ENCODE measurements around the gene GABRA1. TPM values are rescaled to one million over a fixed set of nuclear protein-coding genes. Genes with fewer than 3 reads are reported as not detected.

The GABRA1 gene
- total RNA-seq, 1 experiment from 2014 or later, result 0.57 TPM

DNA sequence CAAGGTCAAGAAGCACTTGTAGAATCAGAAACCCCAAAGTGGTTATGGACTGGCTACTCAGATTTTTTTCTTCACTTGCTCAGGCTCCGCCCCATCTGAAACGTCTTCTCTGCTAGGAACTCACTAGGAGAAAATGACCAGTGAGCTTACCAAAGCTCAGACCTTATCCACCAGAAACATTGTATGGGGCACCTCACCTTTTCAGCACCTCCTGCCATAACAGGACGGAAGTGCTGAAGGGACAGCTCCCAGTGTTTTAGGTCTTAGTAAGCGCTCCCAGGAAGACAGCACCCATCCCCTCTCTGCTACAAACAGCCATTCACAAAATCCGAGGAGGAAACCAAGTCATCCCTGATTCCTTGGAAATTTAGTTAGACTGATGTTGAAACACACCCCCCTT is 1.2 kb upstream of the GABRA1 start:
- Mint-ChIP-seq H3K27me3 (ENCODE audit: low read depth) (peaks cover 35% of the 10 kb centered on the region), H3K36me3 (no peaks in the 10 kb centered on the region), H3K27ac (no peak overlapping the region), H3K4me1 (peaks cover 26% of the 10 kb centered on the region), H3K4me3 (peak overlapping the region; percentile 93), H3K9me3 (no peaks in the 10 kb centered on the region)
- ATAC-seq (peak; percentile 89), DNase-seq (ENCODE audit: low spot score) (peak; percentile 64)
- ChIA-PET CTCF (interaction anchor here (1.4 to 2.1 kb wide), 2 partner anchors 11 to 362 kb away, joined by 4 to 7 read pairs; no protein-coding TSS in a partner anchor), POLR2A (no interaction called here)
- no peak for TF ChIP-seq SP1 (CRISPR knock-in tag; conservative IDR thresholded peaks at IDR 0.05)
- peak; percentile 49; the same call in 1 of the 2 replicates for TF ChIP-seq PRRX2 (CRISPR knock-in tag; IDR thresholded peaks at IDR 0.05)
- TF ChIP-seq ZNF121 (CRISPR knock-in tag; IDR thresholded peaks at IDR 0.05), result no peak
- no peak for TF ChIP-seq HMGA2 (CRISPR knock-in tag; IDR thresholded peaks at IDR 0.05)
- TF ChIP-seq, protein P1, sequence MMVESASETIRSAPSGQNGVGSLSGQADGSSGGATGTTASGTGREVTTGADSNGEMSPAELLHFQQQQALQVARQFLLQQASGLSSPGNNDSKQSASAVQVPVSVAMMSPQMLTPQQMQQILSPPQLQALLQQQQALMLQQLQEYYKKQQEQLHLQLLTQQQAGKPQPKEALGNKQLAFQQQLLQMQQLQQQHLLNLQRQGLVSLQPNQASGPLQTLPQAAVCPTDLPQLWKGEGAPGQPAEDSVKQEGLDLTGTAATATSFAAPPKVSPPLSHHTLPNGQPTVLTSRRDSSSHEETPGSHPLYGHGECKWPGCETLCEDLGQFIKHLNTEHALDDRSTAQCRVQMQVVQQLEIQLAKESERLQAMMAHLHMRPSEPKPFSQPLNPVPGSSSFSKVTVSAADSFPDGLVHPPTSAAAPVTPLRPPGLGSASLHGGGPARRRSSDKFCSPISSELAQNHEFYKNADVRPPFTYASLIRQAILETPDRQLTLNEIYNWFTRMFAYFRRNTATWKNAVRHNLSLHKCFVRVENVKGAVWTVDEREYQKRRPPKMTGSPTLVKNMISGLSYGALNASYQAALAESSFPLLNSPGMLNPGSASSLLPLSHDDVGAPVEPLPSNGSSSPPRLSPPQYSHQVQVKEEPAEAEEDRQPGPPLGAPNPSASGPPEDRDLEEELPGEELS (CRISPR knock-in tag; IDR thresholded peaks at IDR 0.05), result peak; percentile 38; the same call in 1 of the 2 replicates
- peak; percentile 8; the same call in 1 of the 2 replicates for TF ChIP-seq ZNF396 (CRISPR knock-in tag; IDR thresholded peaks at IDR 0.05; ENCODE audit: borderline replicate concordance)

DNA sequence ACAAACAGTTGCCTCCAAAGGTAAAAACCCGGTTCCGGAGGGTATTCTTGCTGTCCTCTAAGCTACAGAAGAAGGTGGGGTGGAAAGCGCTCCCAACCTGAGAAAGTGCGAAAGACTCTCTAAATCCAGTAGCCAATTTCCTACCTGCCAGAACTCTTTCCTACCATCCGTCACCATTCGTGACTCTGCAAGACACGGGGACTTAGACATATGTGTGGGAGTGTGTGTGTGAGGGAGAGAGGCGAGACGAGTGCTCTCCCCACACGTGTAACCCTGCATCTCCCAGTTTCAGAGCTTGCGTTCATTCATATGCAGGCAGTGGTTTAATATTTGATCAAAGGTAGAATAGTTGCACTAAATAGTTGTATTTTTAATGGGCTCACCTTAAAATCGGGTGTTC is 473 bp upstream of the GABRA1 start:
- Mint-ChIP-seq H3K4me1 (peaks cover 33% of the 10 kb centered on the region), H3K27ac (no peak overlapping the region), H3K27me3 (ENCODE audit: low read depth) (peaks cover 35% of the 10 kb centered on the region), H3K4me3 (peak overlapping the region; percentile 93), H3K36me3 (no peaks in the 10 kb centered on the region), H3K9me3 (no peaks in the 10 kb centered on the region)
- DNase-seq (ENCODE audit: low spot score), result no peak
- ATAC-seq, result peak; percentile 22
- ChIA-PET POLR2A (no interaction called here), CTCF (interaction anchor here (1.4 to 2.1 kb wide), 2 partner anchors 10 to 361 kb away, joined by 4 to 7 read pairs; no protein-coding TSS in a partner anchor)
- TF ChIP-seq NFATC4 (CRISPR knock-in tag; IDR thresholded peaks at IDR 0.05) (no peak), GABPB1 (CRISPR knock-in tag; IDR thresholded peaks at IDR 0.05) (no peak), ZNF671 (CRISPR knock-in tag; IDR thresholded peaks at IDR 0.05) (no peak), GTF2I (CRISPR knock-in tag; conservative IDR thresholded peaks at IDR 0.05) (no peak), FOXJ3 (CRISPR knock-in tag; IDR thresholded peaks at IDR 0.05; ENCODE audit: borderline replicate concordance) (no peak), SP1 (CRISPR knock-in tag; conservative IDR thresholded peaks at IDR 0.05) (no peak), NR2C2 (CRISPR knock-in tag; IDR thresholded peaks at IDR 0.05) (no peak), ZNF219 (CRISPR knock-in tag; IDR thresholded peaks at IDR 0.05; ENCODE audit: borderline replicate concordance) (no peak), CBFB (CRISPR knock-in tag; IDR thresholded peaks at IDR 0.05; ENCODE audit: low read depth) (no peak)
- TF ChIP-seq, protein P2, sequence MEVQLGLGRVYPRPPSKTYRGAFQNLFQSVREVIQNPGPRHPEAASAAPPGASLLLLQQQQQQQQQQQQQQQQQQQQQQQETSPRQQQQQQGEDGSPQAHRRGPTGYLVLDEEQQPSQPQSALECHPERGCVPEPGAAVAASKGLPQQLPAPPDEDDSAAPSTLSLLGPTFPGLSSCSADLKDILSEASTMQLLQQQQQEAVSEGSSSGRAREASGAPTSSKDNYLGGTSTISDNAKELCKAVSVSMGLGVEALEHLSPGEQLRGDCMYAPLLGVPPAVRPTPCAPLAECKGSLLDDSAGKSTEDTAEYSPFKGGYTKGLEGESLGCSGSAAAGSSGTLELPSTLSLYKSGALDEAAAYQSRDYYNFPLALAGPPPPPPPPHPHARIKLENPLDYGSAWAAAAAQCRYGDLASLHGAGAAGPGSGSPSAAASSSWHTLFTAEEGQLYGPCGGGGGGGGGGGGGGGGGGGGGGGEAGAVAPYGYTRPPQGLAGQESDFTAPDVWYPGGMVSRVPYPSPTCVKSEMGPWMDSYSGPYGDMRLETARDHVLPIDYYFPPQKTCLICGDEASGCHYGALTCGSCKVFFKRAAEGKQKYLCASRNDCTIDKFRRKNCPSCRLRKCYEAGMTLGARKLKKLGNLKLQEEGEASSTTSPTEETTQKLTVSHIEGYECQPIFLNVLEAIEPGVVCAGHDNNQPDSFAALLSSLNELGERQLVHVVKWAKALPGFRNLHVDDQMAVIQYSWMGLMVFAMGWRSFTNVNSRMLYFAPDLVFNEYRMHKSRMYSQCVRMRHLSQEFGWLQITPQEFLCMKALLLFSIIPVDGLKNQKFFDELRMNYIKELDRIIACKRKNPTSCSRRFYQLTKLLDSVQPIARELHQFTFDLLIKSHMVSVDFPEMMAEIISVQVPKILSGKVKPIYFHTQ (CRISPR knock-in tag; IDR thresholded peaks at IDR 0.05), result no peak
- TF ChIP-seq, protein P3, sequence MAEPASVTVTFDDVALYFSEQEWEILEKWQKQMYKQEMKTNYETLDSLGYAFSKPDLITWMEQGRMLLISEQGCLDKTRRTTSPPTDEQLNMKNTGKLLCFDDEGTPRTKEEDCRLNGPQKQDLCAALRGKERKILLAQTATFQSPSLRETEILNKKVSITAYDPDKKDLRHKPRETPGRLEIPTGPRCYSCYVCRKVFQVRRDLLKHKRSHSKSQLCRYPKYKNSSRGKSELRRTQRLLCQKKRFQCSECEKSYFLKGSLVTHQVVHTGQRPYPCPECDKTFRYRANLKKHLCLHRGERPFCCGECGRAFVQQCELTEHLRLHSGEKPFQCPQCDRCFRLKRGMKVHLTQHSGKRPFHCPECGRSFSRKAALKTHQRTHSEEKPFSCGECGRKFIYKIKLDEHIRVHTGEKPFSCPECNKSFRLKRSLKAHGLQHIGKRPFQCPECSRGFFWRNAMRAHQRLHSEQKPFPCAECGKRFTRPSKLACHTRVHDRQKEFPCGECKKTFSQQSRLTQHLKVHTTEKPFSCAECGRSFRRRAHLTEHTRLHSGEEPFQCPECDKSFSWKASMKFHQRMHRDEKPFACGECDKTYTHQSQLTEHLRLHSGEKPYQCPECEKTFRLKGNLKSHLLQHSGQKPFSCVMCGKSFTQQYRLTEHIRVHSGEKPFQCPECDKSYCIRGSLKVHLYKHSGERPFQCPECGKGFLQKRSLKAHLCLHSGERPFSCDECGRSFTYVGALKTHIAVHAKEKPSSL (CRISPR knock-in tag; conservative IDR thresholded peaks at IDR 0.05), result no peak

DNA sequence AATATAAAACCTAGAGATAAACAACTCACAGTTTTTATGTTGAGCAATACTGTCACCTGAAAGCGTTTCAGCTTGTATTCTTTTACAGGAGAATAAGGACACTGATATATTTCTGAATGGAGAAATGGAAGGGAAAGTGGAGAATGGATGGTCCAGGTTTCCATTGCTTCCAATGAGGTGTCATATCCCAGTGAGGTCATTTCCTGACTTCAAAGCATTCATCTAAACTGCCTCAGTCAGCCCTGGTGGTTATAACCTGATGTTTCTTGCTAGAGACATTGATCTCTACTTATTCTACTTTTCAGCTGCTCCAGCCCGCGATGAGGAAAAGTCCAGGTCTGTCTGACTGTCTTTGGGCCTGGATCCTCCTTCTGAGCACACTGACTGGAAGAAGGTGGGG is 2.6 kb downstream of the GABRA1 start:
- Mint-ChIP-seq H3K27me3 (ENCODE audit: low read depth) (peaks cover 35% of the 10 kb centered on the region), H3K27ac (no peak overlapping the region), H3K9me3 (no peaks in the 10 kb centered on the region), H3K36me3 (no peaks in the 10 kb centered on the region), H3K4me1 (peaks cover 48% of the 10 kb centered on the region), H3K4me3 (no peak overlapping the region)
- TF ChIP-seq ZNF396 (CRISPR knock-in tag; IDR thresholded peaks at IDR 0.05; ENCODE audit: borderline replicate concordance), result no peak
- TF ChIP-seq, protein P4, sequence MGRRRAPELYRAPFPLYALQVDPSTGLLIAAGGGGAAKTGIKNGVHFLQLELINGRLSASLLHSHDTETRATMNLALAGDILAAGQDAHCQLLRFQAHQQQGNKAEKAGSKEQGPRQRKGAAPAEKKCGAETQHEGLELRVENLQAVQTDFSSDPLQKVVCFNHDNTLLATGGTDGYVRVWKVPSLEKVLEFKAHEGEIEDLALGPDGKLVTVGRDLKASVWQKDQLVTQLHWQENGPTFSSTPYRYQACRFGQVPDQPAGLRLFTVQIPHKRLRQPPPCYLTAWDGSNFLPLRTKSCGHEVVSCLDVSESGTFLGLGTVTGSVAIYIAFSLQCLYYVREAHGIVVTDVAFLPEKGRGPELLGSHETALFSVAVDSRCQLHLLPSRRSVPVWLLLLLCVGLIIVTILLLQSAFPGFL (CRISPR knock-in tag; IDR thresholded peaks at IDR 0.05; ENCODE audit: borderline replicate concordance), result no peak
- TF ChIP-seq, protein P5, sequence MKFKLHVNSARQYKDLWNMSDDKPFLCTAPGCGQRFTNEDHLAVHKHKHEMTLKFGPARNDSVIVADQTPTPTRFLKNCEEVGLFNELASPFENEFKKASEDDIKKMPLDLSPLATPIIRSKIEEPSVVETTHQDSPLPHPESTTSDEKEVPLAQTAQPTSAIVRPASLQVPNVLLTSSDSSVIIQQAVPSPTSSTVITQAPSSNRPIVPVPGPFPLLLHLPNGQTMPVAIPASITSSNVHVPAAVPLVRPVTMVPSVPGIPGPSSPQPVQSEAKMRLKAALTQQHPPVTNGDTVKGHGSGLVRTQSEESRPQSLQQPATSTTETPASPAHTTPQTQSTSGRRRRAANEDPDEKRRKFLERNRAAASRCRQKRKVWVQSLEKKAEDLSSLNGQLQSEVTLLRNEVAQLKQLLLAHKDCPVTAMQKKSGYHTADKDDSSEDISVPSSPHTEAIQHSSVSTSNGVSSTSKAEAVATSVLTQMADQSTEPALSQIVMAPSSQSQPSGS (CRISPR knock-in tag; IDR thresholded peaks at IDR 0.05; ENCODE audit: borderline replicate concordance, low read depth), result no peak
- TF ChIP-seq, protein P6, sequence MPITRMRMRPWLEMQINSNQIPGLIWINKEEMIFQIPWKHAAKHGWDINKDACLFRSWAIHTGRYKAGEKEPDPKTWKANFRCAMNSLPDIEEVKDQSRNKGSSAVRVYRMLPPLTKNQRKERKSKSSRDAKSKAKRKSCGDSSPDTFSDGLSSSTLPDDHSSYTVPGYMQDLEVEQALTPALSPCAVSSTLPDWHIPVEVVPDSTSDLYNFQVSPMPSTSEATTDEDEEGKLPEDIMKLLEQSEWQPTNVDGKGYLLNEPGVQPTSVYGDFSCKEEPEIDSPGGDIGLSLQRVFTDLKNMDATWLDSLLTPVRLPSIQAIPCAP (CRISPR knock-in tag; IDR thresholded peaks at IDR 0.05), result no peak
- ChIA-PET CTCF (no interaction called here), POLR2A (no interaction called here)
- no peak for DNase-seq (ENCODE audit: low spot score)
- ATAC-seq, result no peak
